Chondrocyte (in vitro differentiated cells): ENCODE data around the gene ESRRG. TPM values are rescaled to one million over a fixed set of nuclear protein-coding genes. Genes with fewer than 3 reads are reported as not detected.

Experiments
- DNase-seq: peaks from one replicate; pipeline ENCODE4 v3.0.0; 2021; ENCODE audit warnings: mixed read lengths, low spot score
- H3K27ac Mint-ChIP-seq: one replicate; pipeline ENCODE4 v1.8.0; 2021; ENCODE audit warnings: mild to moderate bottlenecking, moderate library complexity, mixed read lengths; ENCODE audit not compliant: unreplicated experiment
- H3K27me3 Mint-ChIP-seq: 2 replicates; pipeline ENCODE4 v1.8.0; 2021; ENCODE audit warnings: low read depth, mixed read lengths
- H3K36me3 Mint-ChIP-seq: 2 replicates; pipeline ENCODE4 v1.8.0; 2021; ENCODE audit warnings: low read depth, mixed read lengths
- H3K4me1 Mint-ChIP-seq: 2 replicates; pipeline ENCODE4 v1.8.0; 2021; ENCODE audit warnings: low read depth, mild to moderate bottlenecking, mixed read lengths
- H3K4me3 Mint-ChIP-seq: one replicate; pipeline ENCODE4 v1.8.0; 2021; ENCODE audit warnings: mild to moderate bottlenecking, moderate library complexity, mixed read lengths; ENCODE audit not compliant: unreplicated experiment
- H3K9me3 Mint-ChIP-seq: 2 replicates; pipeline ENCODE4 v1.8.0; 2021; ENCODE audit warnings: low read depth, mixed read lengths
- CTCF ChIP-seq: fragments of 200-600 bp; sonication (generic); IDR thresholded peaks from 2 replicates; pipeline ENCODE4 v1.5.0; 2021; ENCODE audit warnings: antibody characterized with exemption, mild to moderate bottlenecking, moderate library complexity
- long read RNA-seq: library from polyadenylated mRNA; stranded (forward); transcript quantifications from one replicate; pipeline ENCODE4 v2.0.0, GENCODE V29; 2021
- total RNA-seq: library from RNA; stranded (reverse); gene quantifications from 3 replicates; pipeline ENCODE4 v1.2.1, GENCODE V29; 2021

Gene ESRRG
- not detected in 3 replicates for total RNA-seq
- long read RNA-seq: 0 reads

GRCh38 chr1:216723274-216723780 is at the start of gene ESRRG:
Gene ESRRG (minus strand): TSS chr1:216723429. CDS start chr1:216723299, 130 bp downstream.
- peak within 1 kb of the TSS; percentile 42 for H3K4me3 Mint-ChIP-seq
- no peak for DNase-seq
- peaks cover 63% of the 10 kb centered on the region for H3K27me3 Mint-ChIP-seq
- no peak for TF ChIP-seq CTCF
- no peaks in the 10 kb centered on the region for H3K9me3 Mint-ChIP-seq
- peaks cover 11% of the 10 kb centered on the region for H3K4me1 Mint-ChIP-seq
- no peaks in the 10 kb centered on the region for H3K36me3 Mint-ChIP-seq
- H3K27ac Mint-ChIP-seq: no peak within 1 kb of the TSS

- Mint-ChIP-seq H3K4me3 (no peak overlapping the region), H3K9me3 (no peaks in the 10 kb centered on the region), H3K27me3 (peaks cover 10% of the 10 kb centered on the region), H3K36me3 (no peaks in the 10 kb centered on the region), H3K27ac (no peak overlapping the region), H3K4me1 (no peaks in the 10 kb centered on the region)
- no peak for DNase-seq
- no peak for TF ChIP-seq CTCF
Measured at GRCh38 chr1:216771922-216772321, 48.7 kb upstream of the ESRRG start.

- no peaks in the 10 kb centered on the region for H3K36me3 Mint-ChIP-seq
- peaks cover 17% of the 10 kb centered on the region for H3K27me3 Mint-ChIP-seq
- H3K4me1 Mint-ChIP-seq: no peaks in the 10 kb centered on the region
- H3K4me3 Mint-ChIP-seq: no peak overlapping the region
- no peak for TF ChIP-seq CTCF
- H3K9me3 Mint-ChIP-seq: no peaks in the 10 kb centered on the region
- DNase-seq: no peak
- no peak overlapping the region for H3K27ac Mint-ChIP-seq
Measured at GRCh38 chr1:216766633-216767327, 43.6 kb upstream of the ESRRG start.

- H3K4me1 Mint-ChIP-seq: no peaks in the 10 kb centered on the region
- no peak overlapping the region for H3K4me3 Mint-ChIP-seq
- DNase-seq: no peak
- H3K27ac Mint-ChIP-seq: no peak overlapping the region
- TF ChIP-seq CTCF: no peak
- no peaks in the 10 kb centered on the region for H3K9me3 Mint-ChIP-seq
- H3K27me3 Mint-ChIP-seq: peaks cover 16% of the 10 kb centered on the region
- H3K36me3 Mint-ChIP-seq: no peaks in the 10 kb centered on the region
Measured at GRCh38 chr1:216765346-216766300, 42.4 kb upstream of the ESRRG start.

GRCh38 chr1:216758161-216758560 is 34.9 kb upstream of the ESRRG start:
- Mint-ChIP-seq H3K36me3 (no peaks in the 10 kb centered on the region), H3K27ac (no peak overlapping the region), H3K27me3 (peaks cover 12% of the 10 kb centered on the region), H3K4me1 (no peaks in the 10 kb centered on the region), H3K9me3 (no peaks in the 10 kb centered on the region), H3K4me3 (no peak overlapping the region)
- TF ChIP-seq CTCF: no peak
- no peak for DNase-seq
